CD4-positive, CD25-positive, alpha-beta regulatory T cell (primary cell): ENCODE measurements around the gene FER1L5. TPM values are rescaled to one million over a fixed set of nuclear protein-coding genes. Genes with fewer than 3 reads are reported as not detected.
A peak's percentile ranks its signal among the peaks of the same experiment; 100 is the strongest.

Experiments
- ATAC-seq, 2 donors: fragments of 150-1000 bp; cut with Tn5 transposase; one replicate each; pipeline ENCODE4 v1.10.0; 2021; ENCODE audit warnings: low read depth in 2 of 2, moderate number of reproducible peaks in 2 of 2, moderate library complexity in 1 of 2
- DNase-seq, 3 donors: peaks; one replicate each; pipeline versions ENCODE4 v3.0.0 to v3.0.0-alpha.2; 2012 to 2022; ENCODE audit warnings: mixed read lengths in 1 of 3
- H3K27ac ChIP-seq: one replicate; pipeline ENCODE4 v1.7.0; 2013; ENCODE audit warnings: mild to moderate bottlenecking, low read length; ENCODE audit not compliant: insufficient read depth, poor library complexity, severe bottlenecking
- H3K27me3 ChIP-seq: one replicate; pipeline ENCODE4 v1.7.0; 2013; ENCODE audit warnings: low read length; ENCODE audit not compliant: control insufficient read depth, insufficient read depth
- H3K36me3 ChIP-seq: one replicate; pipeline ENCODE4 v1.7.0; 2013; ENCODE audit warnings: mild to moderate bottlenecking, low read length, moderate library complexity; ENCODE audit not compliant: control insufficient read depth, insufficient read depth
- H3K4me1 ChIP-seq: 2 replicates; pipeline ENCODE4 v1.7.0; 2013; ENCODE audit warnings: mild to moderate bottlenecking, low read length; ENCODE audit not compliant: insufficient read depth, control insufficient read depth, poor library complexity, severe bottlenecking
- H3K4me3 ChIP-seq: one replicate; pipeline ENCODE4 v1.7.0; 2013; ENCODE audit warnings: low read depth, mild to moderate bottlenecking, low read length, moderate library complexity
- H3K9me3 ChIP-seq, 2 experiments: 1 replicate in 1 of 2; 2 replicates in 1 of 2; pipeline ENCODE4 v1.7.0; 2013; ENCODE audit warnings: low read length in 2 of 2, mild to moderate bottlenecking in 1 of 2, moderate library complexity in 1 of 2; ENCODE audit not compliant: control insufficient read depth in 2 of 2
- H3K27ac Mint-ChIP-seq, 3 donors: one replicate each; pipeline ENCODE4 v1.8.0; 2020 to 2022; ENCODE audit warnings: mild to moderate bottlenecking in 3 of 3, mixed read lengths in 3 of 3, moderate library complexity in 2 of 3
- H3K27me3 Mint-ChIP-seq: one replicate; pipeline ENCODE4 v1.8.0; 2022; ENCODE audit warnings: mild to moderate bottlenecking, mixed read lengths
- H3K36me3 Mint-ChIP-seq: one replicate; pipeline ENCODE4 v1.8.0; 2020; ENCODE audit warnings: mixed read lengths
- H3K4me1 Mint-ChIP-seq, 4 donors: one replicate each; pipeline ENCODE4 v1.8.0; 2020 to 2022; ENCODE audit warnings: mixed read lengths in 4 of 4, mild to moderate bottlenecking in 1 of 4
- H3K4me3 Mint-ChIP-seq, 4 donors: one replicate each; pipeline ENCODE4 v1.8.0; 2020 to 2022; ENCODE audit warnings: mild to moderate bottlenecking in 4 of 4, mixed read lengths in 4 of 4, moderate library complexity in 3 of 4
- H3K9me3 Mint-ChIP-seq, 7 donors: one replicate each; pipeline ENCODE4 v1.8.0; 2020 to 2022; ENCODE audit warnings: mixed read lengths in 7 of 7, mild to moderate bottlenecking in 3 of 7, moderate library complexity in 2 of 7
- polyA plus RNA-seq, 4 donors: library from polyadenylated mRNA; unstranded; fragments of 300-500 nt; fragmentation: Illumina TruSeq; gene quantifications; one replicate each; pipeline ENCODE4 v1.2.3, GENCODE V29; 2021
- total RNA-seq: library from RNA; stranded (reverse); gene quantifications from one replicate; pipeline ENCODE4 v1.2.3, GENCODE V29; 2022

The FER1L5 gene
- total and polyA plus RNA-seq, 5 donors from 2014 or later, result 0.03 TPM; not detected in 3

GRCh38 chr2:96751800-96752199, 109.2 kb downstream of the FER1L5 start:
- Histone ChIP-seq H3K4me1 (no peaks in the 10 kb centered on the region), H3K27me3 (no peaks in the 10 kb centered on the region), H3K4me3 (no peak overlapping the region), H3K9me3 (no peaks in the 10 kb centered on the region), H3K36me3 (no peaks in the 10 kb centered on the region), H3K27ac (no peak overlapping the region)
- ATAC-seq (no peak), DNase-seq (no peak)
- Mint-ChIP-seq H3K9me3 (peaks cover 0 to 3% (median 0%) of the 10 kb centered on the region in 7 donors), H3K4me3 (no peak overlapping the region), H3K4me1 (peaks cover 0 to 3% (median 0%) of the 10 kb centered on the region in 4 donors), H3K36me3 (no peaks in the 10 kb centered on the region), H3K27ac (no peak overlapping the region), H3K27me3 (peaks cover 2% of the 10 kb centered on the region)

- ATAC-seq, result no peak
- no peak for DNase-seq
- no peak overlapping the region for H3K4me3 Mint-ChIP-seq
- no peaks in the 10 kb centered on the region for H3K4me1 ChIP-seq
- H3K27me3 Mint-ChIP-seq, result no peaks in the 10 kb centered on the region
- H3K27ac ChIP-seq, result no peak overlapping the region
- H3K4me1 Mint-ChIP-seq, result peaks cover 0 to 3% (median 0%) of the 10 kb centered on the region in 4 donors
- peaks cover 3% of the 10 kb centered on the region for H3K36me3 Mint-ChIP-seq
- no peaks in the 10 kb centered on the region for H3K9me3 ChIP-seq
- peaks cover 0 to 3% (median 0%) of the 10 kb centered on the region in 7 donors for H3K9me3 Mint-ChIP-seq
- H3K27me3 ChIP-seq, result no peaks in the 10 kb centered on the region
- H3K4me3 ChIP-seq, result no peak overlapping the region
- H3K36me3 ChIP-seq, result no peaks in the 10 kb centered on the region
- H3K27ac Mint-ChIP-seq, result no peak overlapping the region
Observed at GRCh38 chr2:96753661-96754282, 111.2 kb downstream of the FER1L5 start.

GRCh38 chr2:96754317-96754716, 111.8 kb downstream of the FER1L5 start:
- Mint-ChIP-seq H3K4me1 (peaks cover 0 to 3% (median under 1%) of the 10 kb centered on the region in 4 donors), H3K36me3 (peaks cover 3% of the 10 kb centered on the region), H3K27ac (no peak overlapping the region), H3K4me3 (peak overlapping the region in 1 of 4 donors; percentile 37), H3K9me3 (peaks cover 0 to 1% (median 0%) of the 10 kb centered on the region in 7 donors), H3K27me3 (no peaks in the 10 kb centered on the region)
- Histone ChIP-seq H3K4me1 (no peaks in the 10 kb centered on the region), H3K4me3 (no peak overlapping the region), H3K9me3 (no peaks in the 10 kb centered on the region), H3K36me3 (no peaks in the 10 kb centered on the region), H3K27ac (no peak overlapping the region), H3K27me3 (no peaks in the 10 kb centered on the region)
- ATAC-seq (no peak), DNase-seq (no peak)

Other genes with a start within 250 kb of the FER1L5 start
- not detected for gene NEURL3, start 137.4 kb upstream of the FER1L5 start, total RNA-seq
- under 1 TPM in 1 of 4 donors, not detected in 3; 0.18 TPM for gene NEURL3, start 137.4 kb upstream of the FER1L5 start, polyA plus RNA-seq
- gene ARID5A, start 106.0 kb upstream of the FER1L5 start, total RNA-seq, result 180 TPM
- gene ARID5A, start 106.0 kb upstream of the FER1L5 start, polyA plus RNA-seq, result 10 to 100 TPM; 63.5 to 85.6 (median 73.6) TPM
- gene KANSL3, start 4.5 kb upstream of the FER1L5 start, total RNA-seq, result 55.6 TPM
- 10 to 100 TPM; 11.2 to 17.9 (median 13.6) TPM for gene KANSL3, start 4.5 kb upstream of the FER1L5 start, polyA plus RNA-seq
- 5.4 TPM for gene LMAN2L, start 97.3 kb downstream of the FER1L5 start, total RNA-seq
- 10 to 100 TPM; 17.8 to 22.7 (median 20.3) TPM for gene LMAN2L, start 97.3 kb downstream of the FER1L5 start, polyA plus RNA-seq
- 11.2 TPM for gene CNNM4, start 118.1 kb downstream of the FER1L5 start, total RNA-seq
- gene CNNM4, start 118.1 kb downstream of the FER1L5 start, polyA plus RNA-seq, result 1 to 10 TPM in 3 of 4 donors, under 1 TPM in 1; 0.98 to 3.2 (median 2.6) TPM
- 33.1 TPM for gene CNNM3, start 173.5 kb downstream of the FER1L5 start, total RNA-seq
- gene CNNM3, start 173.5 kb downstream of the FER1L5 start, polyA plus RNA-seq, result 10 to 100 TPM in 2 of 4 donors, 1 to 10 TPM in 2; 4.9 to 14.0 (median 7.9) TPM
- gene ANKRD23, start 201.3 kb downstream of the FER1L5 start, total RNA-seq, result 16.4 TPM
- 1 to 10 TPM in 1 of 4 donors, under 1 TPM in 3; 0.68 to 1.1 (median 0.90) TPM for gene ANKRD23, start 201.3 kb downstream of the FER1L5 start, polyA plus RNA-seq
- gene ANKRD39, start 215.3 kb downstream of the FER1L5 start, total RNA-seq, result 31.9 TPM
- 10 to 100 TPM; 30.2 to 44.4 (median 37.6) TPM for gene ANKRD39, start 215.3 kb downstream of the FER1L5 start, polyA plus RNA-seq
- gene SEMA4C, start 227.3 kb downstream of the FER1L5 start, total RNA-seq, result 23.3 TPM
- 1 to 10 TPM; 1.3 to 3.1 (median 2.2) TPM for gene SEMA4C, start 227.3 kb downstream of the FER1L5 start, polyA plus RNA-seq